Activated CD8-positive, alpha-beta memory T cell treated with anti-CD3 and anti-CD28 coated beads for 48 hours (primary cell): Measurements from ENCODE around the gene RFX3.

Experiments used
- DNase-seq, 3 experiments: peaks; one replicate each; pipeline ENCODE4 v3.0.0-alpha.2; 2020; ENCODE audit warnings: low read depth in 2 of 3, low spot score in 2 of 3

Gene RFX3

GRCh38 chr9:3237121-3237520 lies 288.7 kb downstream of the RFX3 start:
- no peak for DNase-seq

- DNase-seq = no peak
These were observed 290.3 kb downstream of the RFX3 start for GRCh38 chr9:3235497-3235896.

GRCh38 chr9:3224931-3225330 lies 300.9 kb downstream of the RFX3 start:
- no peak for DNase-seq

GRCh38 chr9:3215658-3216057 lies 310.1 kb downstream of the RFX3 start:
- DNase-seq = no peak

- no peak for DNase-seq
These were observed 311.1 kb downstream of the RFX3 start for GRCh38 chr9:3214741-3215140.

GRCh38 chr9:3205421-3206095 lies 320.2 kb downstream of the RFX3 start:
- no peak for DNase-seq

- DNase-seq = no peak
These were observed 325.4 kb downstream of the RFX3 start for GRCh38 chr9:3200331-3200774.

GRCh38 chr9:3193791-3194190 lies 332.0 kb downstream of the RFX3 start:
- no peak for DNase-seq

- DNase-seq = no peak
These were observed 334.1 kb downstream of the RFX3 start for GRCh38 chr9:3191715-3192114.

- no peak for DNase-seq
These were observed 336.5 kb downstream of the RFX3 start for GRCh38 chr9:3189113-3189861.

GRCh38 chr9:3186751-3187150 lies 339.1 kb downstream of the RFX3 start:
- DNase-seq = no peak

- DNase-seq = peak in 1 of 3 experiments; percentile 12
These were observed 344.5 kb downstream of the RFX3 start for GRCh38 chr9:3181049-3181953.

GRCh38 chr9:3180696-3181048 lies 345.1 kb downstream of the RFX3 start:
- no peak for DNase-seq

GRCh38 chr9:3179711-3180110 lies 346.1 kb downstream of the RFX3 start:
- DNase-seq = no peak

GRCh38 chr9:3177936-3178335 lies 347.9 kb downstream of the RFX3 start:
- no peak for DNase-seq

- no peak for DNase-seq
These were observed 348.5 kb downstream of the RFX3 start for GRCh38 chr9:3177146-3177761.

- no peak for DNase-seq
These were observed 352.4 kb downstream of the RFX3 start for GRCh38 chr9:3173374-3173773.

GRCh38 chr9:3170819-3171218 lies 355.0 kb downstream of the RFX3 start:
- no peak for DNase-seq
